ENCODE measurements around the gene LPP. TPM values are rescaled to one million over a fixed set of nuclear protein-coding genes. Genes with fewer than 3 reads are reported as not detected.
A peak's percentile ranks its signal among the peaks of the same experiment; 100 is the strongest.

Gene LPP
- total and polyA plus RNA-seq, 2 donors from 2014 or later = 6.7 to 233 TPM

DNA sequence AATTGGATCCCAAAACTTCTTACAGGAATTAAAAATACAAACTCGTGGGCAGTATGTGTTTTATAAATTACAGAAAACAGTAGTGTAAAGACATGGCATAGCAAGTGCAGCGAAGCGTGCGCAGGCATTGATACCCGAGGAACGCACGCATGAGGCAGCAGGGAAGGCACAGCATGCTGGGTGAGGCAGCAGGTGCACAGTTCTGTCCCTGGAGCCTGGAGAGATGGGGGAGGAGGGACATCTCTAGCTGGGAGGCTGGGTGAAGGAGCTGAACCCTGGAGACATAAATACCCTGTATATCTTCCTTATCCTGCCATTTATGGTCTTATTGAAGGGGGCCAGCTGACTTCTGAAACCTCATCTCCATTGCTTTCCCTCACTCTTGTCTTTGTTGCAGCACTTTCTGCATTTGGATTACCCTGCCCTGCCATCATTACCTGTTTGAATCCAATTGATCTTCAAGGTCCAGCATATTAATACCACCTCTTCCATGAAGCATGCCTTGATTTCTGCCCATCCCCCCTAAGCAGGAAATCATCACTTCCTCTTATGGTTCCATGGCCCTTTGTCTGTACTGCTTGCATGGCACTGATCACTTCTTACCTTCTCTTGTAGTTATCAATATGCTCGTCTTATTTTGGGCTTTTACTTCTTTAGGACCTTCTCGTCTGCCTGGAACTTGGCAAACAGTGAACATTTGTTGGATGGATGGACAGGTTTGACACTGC, 20.5 kb downstream of the LPP start:
- H3K4me3 ChIP-seq (ENCODE audit: low read length in 3 of 3) = no peak overlapping the region
- H3K4me1 ChIP-seq (ENCODE audit: control insufficient read depth in 2 of 3, insufficient read depth in 2 of 3, low read depth in 1 of 3, low read length in 3 of 3) = peaks cover 0 to 35% (median 18%) of the 10 kb centered on the region in 3 donors
- FAIRE-seq (no peak), DNase-seq (peak in 4 of 5 donors; percentile 78 to 83 (median 80))
- no peaks in the 10 kb centered on the region for H3K9me3 ChIP-seq (ENCODE audit: control insufficient read depth in 2 of 3, insufficient read depth in 1 of 3, low read length in 3 of 3)
- TF ChIP-seq, protein P1, sequence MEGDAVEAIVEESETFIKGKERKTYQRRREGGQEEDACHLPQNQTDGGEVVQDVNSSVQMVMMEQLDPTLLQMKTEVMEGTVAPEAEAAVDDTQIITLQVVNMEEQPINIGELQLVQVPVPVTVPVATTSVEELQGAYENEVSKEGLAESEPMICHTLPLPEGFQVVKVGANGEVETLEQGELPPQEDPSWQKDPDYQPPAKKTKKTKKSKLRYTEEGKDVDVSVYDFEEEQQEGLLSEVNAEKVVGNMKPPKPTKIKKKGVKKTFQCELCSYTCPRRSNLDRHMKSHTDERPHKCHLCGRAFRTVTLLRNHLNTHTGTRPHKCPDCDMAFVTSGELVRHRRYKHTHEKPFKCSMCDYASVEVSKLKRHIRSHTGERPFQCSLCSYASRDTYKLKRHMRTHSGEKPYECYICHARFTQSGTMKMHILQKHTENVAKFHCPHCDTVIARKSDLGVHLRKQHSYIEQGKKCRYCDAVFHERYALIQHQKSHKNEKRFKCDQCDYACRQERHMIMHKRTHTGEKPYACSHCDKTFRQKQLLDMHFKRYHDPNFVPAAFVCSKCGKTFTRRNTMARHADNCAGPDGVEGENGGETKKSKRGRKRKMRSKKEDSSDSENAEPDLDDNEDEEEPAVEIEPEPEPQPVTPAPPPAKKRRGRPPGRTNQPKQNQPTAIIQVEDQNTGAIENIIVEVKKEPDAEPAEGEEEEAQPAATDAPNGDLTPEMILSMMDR (IDR thresholded peaks at IDR 0.05; ENCODE audit: borderline replicate concordance, extremely low read depth, insufficient read depth) = no peak
- H3K9ac ChIP-seq (ENCODE audit: low read length in 3 of 3) = no peak overlapping the region
- intact Hi-C loops (cut with DNase I) = no loop called here
- H3K27ac ChIP-seq (ENCODE audit: low read depth in 2 of 2, low read length in 2 of 2) = no peak overlapping the region
- peaks cover 0 to 2% (median 0%) of the 10 kb centered on the region in 3 donors for H3K36me3 ChIP-seq (ENCODE audit: control insufficient read depth in 2 of 3, insufficient read depth in 3 of 3, low read length in 3 of 3)
- no peaks in the 10 kb centered on the region for H3K27me3 ChIP-seq (ENCODE audit: control insufficient read depth, insufficient read depth, low read length)

GRCh38 chr3:188176476-188176875, 22.5 kb downstream of the LPP start:
- DNase-seq (no peak), FAIRE-seq (no peak)
- no peaks in the 10 kb centered on the region for H3K9me3 ChIP-seq (ENCODE audit: control insufficient read depth in 2 of 3, insufficient read depth in 1 of 3, low read length in 3 of 3)
- TF ChIP-seq, protein P1 (IDR thresholded peaks at IDR 0.05; ENCODE audit: borderline replicate concordance, extremely low read depth, insufficient read depth) = no peak
- intact Hi-C loops (cut with DNase I) = no loop called here
- H3K4me1 ChIP-seq (ENCODE audit: control insufficient read depth in 2 of 3, insufficient read depth in 2 of 3, low read depth in 1 of 3, low read length in 3 of 3) = peaks cover 0 to 39% (median 14%) of the 10 kb centered on the region in 3 donors
- no peak overlapping the region for H3K27ac ChIP-seq (ENCODE audit: low read depth in 2 of 2, low read length in 2 of 2)
- H3K36me3 ChIP-seq (ENCODE audit: control insufficient read depth in 2 of 3, insufficient read depth in 3 of 3, low read length in 3 of 3) = peaks cover 0 to 2% (median 0%) of the 10 kb centered on the region in 3 donors
- H3K4me3 ChIP-seq (ENCODE audit: low read length in 3 of 3) = no peak overlapping the region
- no peak overlapping the region for H3K9ac ChIP-seq (ENCODE audit: low read length in 3 of 3)
- no peaks in the 10 kb centered on the region for H3K27me3 ChIP-seq (ENCODE audit: control insufficient read depth, insufficient read depth, low read length)

- peaks cover 0 to 35% (median 10%) of the 10 kb centered on the region in 3 donors for H3K4me1 ChIP-seq (ENCODE audit: control insufficient read depth in 2 of 3, insufficient read depth in 2 of 3, low read depth in 1 of 3, low read length in 3 of 3)
- FAIRE-seq = no peak
Measured at GRCh38 chr3:188176884-188177283, 22.9 kb downstream of the LPP start.

More at GRCh38 chr3:188176884-188177283, 22.9 kb downstream of the LPP start:
- TF ChIP-seq, protein P1 (IDR thresholded peaks at IDR 0.05; ENCODE audit: borderline replicate concordance, extremely low read depth, insufficient read depth) = no peak
- H3K9me3 ChIP-seq (ENCODE audit: control insufficient read depth in 2 of 3, insufficient read depth in 1 of 3, low read length in 3 of 3) = no peaks in the 10 kb centered on the region
- DNase-seq = no peak
- H3K36me3 ChIP-seq (ENCODE audit: control insufficient read depth in 2 of 3, insufficient read depth in 3 of 3, low read length in 3 of 3) = peaks cover 0 to 2% (median 0%) of the 10 kb centered on the region in 3 donors
- no peak overlapping the region for H3K4me3 ChIP-seq (ENCODE audit: low read length in 3 of 3)
- no peak overlapping the region for H3K9ac ChIP-seq (ENCODE audit: low read length in 3 of 3)
- intact Hi-C loops (cut with DNase I) = no loop called here
- no peak overlapping the region for H3K27ac ChIP-seq (ENCODE audit: low read depth in 2 of 2, low read length in 2 of 2)
- no peaks in the 10 kb centered on the region for H3K27me3 ChIP-seq (ENCODE audit: control insufficient read depth, insufficient read depth, low read length)

Data from kidney (tissue), 14 donors.